ENCODE data around the gene SUGCT. TPM values are rescaled to one million over a fixed set of nuclear protein-coding genes. Genes with fewer than 3 reads are reported as not detected.

Gene SUGCT
- total and polyA plus RNA-seq, 2 of the 8 experiments (the other 6 are each of a cell fraction or from before 2014, with no cell fraction given) = 2.8 to 5.4 TPM

GRCh38 chr7:40604601-40605438 lies 470.0 kb downstream of the SUGCT start (continued):
- TF ChIP-seq RBBP5 (IDR thresholded peaks at IDR 0.05; ENCODE audit: borderline replicate concordance, low read depth, low read length) (no peak), JUN (IDR thresholded peaks at IDR 0.05; ENCODE audit: low read depth, low read length) (no peak), GTF2F1 (IDR thresholded peaks at IDR 0.05; ENCODE audit: borderline replicate concordance, low read depth, low read length) (no peak), KDM4A (IDR thresholded peaks at IDR 0.05; ENCODE audit: low read depth, low read length, severe bottlenecking) (no peak), MAFK (IDR thresholded peaks at IDR 0.05; ENCODE audit: low read depth, low read length) (no peak), ASH2L (IDR thresholded peaks at IDR 0.05; ENCODE audit: low read length) (no peak), YY1 (IDR thresholded peaks at IDR 0.05; ENCODE audit: low read depth, low read length) (peak; percentile 85), PHF8 (conservative IDR thresholded peaks at IDR 0.05; ENCODE audit: low read depth, low read length) (no peak), BCL11A (IDR thresholded peaks at IDR 0.05; ENCODE audit: low read depth in 2 of 2, low read length in 2 of 2) (no peak), SP1 (IDR thresholded peaks at IDR 0.05; ENCODE audit: low read depth, low read length) (no peak), SAP30 (IDR thresholded peaks at IDR 0.05; ENCODE audit: insufficient read depth, insufficient replicate concordance, low read length) (no peak), HDAC2 (IDR thresholded peaks at IDR 0.05; ENCODE audit: borderline replicate concordance in 1 of 2, low read depth in 2 of 2, low read length in 2 of 2) (no peak), POLR2A (IDR thresholded peaks at IDR 0.05; ENCODE audit: control extremely low read depth in 1 of 2, low read depth in 2 of 2, low read length in 2 of 2) (no peak), CTBP2 (IDR thresholded peaks at IDR 0.05; ENCODE audit: borderline replicate concordance, insufficient read depth, insufficient read length, low read length) (no peak), EGR1 (IDR thresholded peaks at IDR 0.05; ENCODE audit: borderline replicate concordance, low read depth, low read length) (no peak), CHD2 (IDR thresholded peaks at IDR 0.05; ENCODE audit: low read length) (no peak), SP4 (IDR thresholded peaks at IDR 0.05; ENCODE audit: low read length) (no peak), CTCF (IDR thresholded peaks at IDR 0.05; ENCODE audit: control extremely low read depth in 1 of 3, insufficient read depth in 1 of 3, low read depth in 1 of 3, low read length in 3 of 3) (peak; percentile 92 to 94 (median 93)), CBX8 (IDR thresholded peaks at IDR 0.05; ENCODE audit: borderline replicate concordance, low read depth, low read length) (no peak), POLR2AphosphoS5 (IDR thresholded peaks at IDR 0.05; ENCODE audit: low read depth, low read length) (no peak), TAF7 (optimal IDR thresholded peaks at IDR 0.05; ENCODE audit: borderline replicate concordance, low read depth, low read length) (peak; percentile 15)
